ENCODE data around the gene POLR2E.

DNA sequence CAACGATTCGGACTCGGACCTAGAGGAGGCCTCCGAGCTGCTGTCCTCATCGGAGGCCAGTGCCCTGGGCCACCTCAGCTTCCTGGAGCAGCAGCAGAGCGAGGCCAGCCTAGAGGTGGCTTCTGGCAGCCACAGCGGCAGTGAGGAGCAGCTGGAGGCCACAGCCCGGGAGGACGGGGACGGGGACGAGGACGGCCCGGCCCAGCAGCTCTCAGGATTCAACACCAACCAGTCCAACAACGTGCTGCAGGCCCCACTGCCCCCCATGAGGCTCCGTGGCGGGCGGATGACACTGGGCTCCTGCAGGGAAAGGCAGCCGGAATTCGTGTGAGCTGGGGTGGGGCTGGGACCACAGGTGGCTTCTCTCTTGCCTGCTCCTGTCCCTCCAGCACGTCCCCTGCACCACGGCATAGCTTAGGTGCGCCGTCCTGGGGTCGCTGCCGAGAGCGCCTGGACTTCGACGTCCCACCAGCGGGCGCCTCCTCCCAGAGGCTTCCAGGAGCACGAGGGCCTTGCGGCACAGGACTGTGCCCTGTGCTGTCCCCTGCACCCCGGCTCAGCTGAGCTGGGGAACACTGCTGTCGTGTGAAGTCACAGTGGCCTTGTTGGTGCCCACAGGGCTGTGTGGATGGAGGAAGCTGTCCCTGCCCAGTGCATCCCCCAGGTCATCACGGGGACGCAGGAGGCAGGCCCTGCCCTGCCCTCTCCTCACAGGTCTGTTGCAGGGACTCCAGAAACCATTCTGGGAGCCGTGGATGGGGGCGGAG, 9.3 kb downstream of the POLR2E start:
- TF ChIP-seq, protein P1, sequence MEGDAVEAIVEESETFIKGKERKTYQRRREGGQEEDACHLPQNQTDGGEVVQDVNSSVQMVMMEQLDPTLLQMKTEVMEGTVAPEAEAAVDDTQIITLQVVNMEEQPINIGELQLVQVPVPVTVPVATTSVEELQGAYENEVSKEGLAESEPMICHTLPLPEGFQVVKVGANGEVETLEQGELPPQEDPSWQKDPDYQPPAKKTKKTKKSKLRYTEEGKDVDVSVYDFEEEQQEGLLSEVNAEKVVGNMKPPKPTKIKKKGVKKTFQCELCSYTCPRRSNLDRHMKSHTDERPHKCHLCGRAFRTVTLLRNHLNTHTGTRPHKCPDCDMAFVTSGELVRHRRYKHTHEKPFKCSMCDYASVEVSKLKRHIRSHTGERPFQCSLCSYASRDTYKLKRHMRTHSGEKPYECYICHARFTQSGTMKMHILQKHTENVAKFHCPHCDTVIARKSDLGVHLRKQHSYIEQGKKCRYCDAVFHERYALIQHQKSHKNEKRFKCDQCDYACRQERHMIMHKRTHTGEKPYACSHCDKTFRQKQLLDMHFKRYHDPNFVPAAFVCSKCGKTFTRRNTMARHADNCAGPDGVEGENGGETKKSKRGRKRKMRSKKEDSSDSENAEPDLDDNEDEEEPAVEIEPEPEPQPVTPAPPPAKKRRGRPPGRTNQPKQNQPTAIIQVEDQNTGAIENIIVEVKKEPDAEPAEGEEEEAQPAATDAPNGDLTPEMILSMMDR (IDR thresholded peaks at IDR 0.05): no peak
- no peak for TF ChIP-seq POLR2AphosphoS5 (IDR thresholded peaks at IDR 0.05)
